Liver (tissue), 9 donors: ENCODE results near the gene CDH24. TPM values are rescaled to one million over a fixed set of nuclear protein-coding genes. Genes with fewer than 3 reads are reported as not detected.

Experiments used
- DNase-seq: peaks from one replicate; pipeline ENCODE4 v3.0.0-alpha.2; 2017; ENCODE audit warnings: low spot score
- H3K27ac ChIP-seq, 2 donors: one replicate each; pipeline ENCODE4 v1.7.0; 2013; ENCODE audit warnings: inconsistent platforms in 2 of 2, low read length in 2 of 2, control low read depth in 1 of 2, low read depth in 1 of 2, mild to moderate bottlenecking in 1 of 2
- H3K27me3 ChIP-seq, 4 donors: one replicate each; pipeline versions ENCODE4 v1.6.1 to v1.7.0; 2013; ENCODE audit warnings: low read length in 3 of 4, inconsistent platforms in 1 of 4, mild to moderate bottlenecking in 1 of 4, moderate library complexity in 1 of 4; ENCODE audit not compliant: control insufficient read depth in 4 of 4, insufficient read depth in 4 of 4
- H3K36me3 ChIP-seq, 4 donors: one replicate each; pipeline versions ENCODE4 v1.6.1 to v1.7.0; 2013; ENCODE audit warnings: low read length in 3 of 4, mild to moderate bottlenecking in 3 of 4, low read depth in 1 of 4, moderate library complexity in 1 of 4; ENCODE audit not compliant: control insufficient read depth in 4 of 4, insufficient read depth in 3 of 4
- H3K4me1 ChIP-seq, 4 donors: one replicate each; pipeline versions ENCODE4 v1.6.1 to v1.7.0; 2013; ENCODE audit warnings: low read length in 3 of 4, mild to moderate bottlenecking in 3 of 4, moderate library complexity in 1 of 4; ENCODE audit not compliant: control insufficient read depth in 4 of 4, insufficient read depth in 4 of 4
- H3K4me3 ChIP-seq, 3 donors: one replicate each; pipeline versions ENCODE4 v1.6.1 to v1.7.0; 2013; ENCODE audit warnings: low read length in 3 of 3, control low read depth in 1 of 3, low read depth in 1 of 3, mild to moderate bottlenecking in 1 of 3
- H3K9ac ChIP-seq, 2 donors: one replicate each; pipeline ENCODE4 v1.7.0; 2013; ENCODE audit warnings: low read length in 2 of 2, mild to moderate bottlenecking in 2 of 2, moderate library complexity in 2 of 2, control low read depth in 1 of 2, low read depth in 1 of 2
- H3K9me3 ChIP-seq, 4 donors: one replicate each; pipeline versions ENCODE4 v1.6.1 to v1.7.0; 2013; ENCODE audit warnings: low read length in 3 of 4; ENCODE audit not compliant: control insufficient read depth in 4 of 4
- ATF3 ChIP-seq: IDR thresholded peaks from 2 replicates; pipeline ENCODE4 v1.6.1; 2016; ENCODE audit warnings: antibody characterized with exemption
- CTCF ChIP-seq: fragments of 150-350 bp; IDR thresholded peaks from 2 replicates; pipeline ENCODE4 v1.5.1; 2017; ENCODE audit warnings: improper control_type of control experiment, low read depth, low read length; ENCODE audit not compliant: missing input control
- HNF4A ChIP-seq, 2 donors: conservative IDR thresholded peaks; 2 replicates each; pipeline ENCODE4 v1.6.1; 2016; ENCODE audit warnings: antibody characterized with exemption in 2 of 2, mild to moderate bottlenecking in 2 of 2
- HNF4G ChIP-seq: IDR thresholded peaks from 2 replicates; pipeline ENCODE4 v1.6.1; 2016; ENCODE audit warnings: antibody characterized with exemption
- JUND ChIP-seq, 2 donors: IDR thresholded peaks; 2 replicates each; pipeline ENCODE4 v1.6.1; 2016; ENCODE audit warnings: antibody characterized with exemption in 2 of 2
- NR2F2 ChIP-seq: IDR thresholded peaks from 2 replicates; pipeline ENCODE4 v1.6.1; 2016; ENCODE audit warnings: antibody characterized with exemption
- RAD21 ChIP-seq, 2 donors: IDR thresholded peaks; 2 replicates each; pipeline ENCODE4 v1.6.1; 2016; ENCODE audit warnings: antibody characterized with exemption in 2 of 2, mild to moderate bottlenecking in 2 of 2
- RXRA ChIP-seq, 2 donors: IDR thresholded peaks; 2 replicates each; pipeline ENCODE4 v1.6.1; 2017 to 2018; ENCODE audit warnings: antibody characterized with exemption in 2 of 2, mild to moderate bottlenecking in 1 of 2
- SP1 ChIP-seq: IDR thresholded peaks from 2 replicates; pipeline ENCODE4 v1.6.1; 2018; ENCODE audit warnings: antibody characterized with exemption, mild to moderate bottlenecking
- YY1 ChIP-seq: IDR thresholded peaks from 2 replicates; pipeline ENCODE4 v1.6.1; 2016; ENCODE audit warnings: antibody characterized with exemption, mild to moderate bottlenecking
- WGBS: extraction: QIAGEN DNeasy Blood & Tissue Kit; methylation state at CpG from one replicate; pipeline ENCODE4 v1.1.7; 2013; 5-methylcytosine and 5-hydroxymethylcytosine counted together
- polyA plus RNA-seq, 2 donors: library from polyadenylated mRNA; stranded (reverse) in 1 of 2; unstranded in 1 of 2; fragments of 200-250 nt in 1 of 2; fragments of >200 nt in 1 of 2; fragmentation: Nextera tagmentation in 1 of 2; extraction: Ambion mirVana in 1 of 2; gene quantifications; one replicate each; pipeline versions ENCODE4 v1.2.1 to v1.2.3, GENCODE V29; 2013 to 2015
- total RNA-seq, 2 donors: library from RNA; depleted of rRNA; stranded (reverse); fragments of >200 nt; gene quantifications; one replicate each; pipeline ENCODE4 v1.2.3, GENCODE V29; 2014
- TF ChIP-seq, protein P1 (sequence below): IDR thresholded peaks from 2 replicates; pipeline ENCODE4 v1.6.1; 2016; ENCODE audit warnings: antibody characterized with exemption
- TF ChIP-seq, protein P2 (sequence below): IDR thresholded peaks from 2 replicates; pipeline ENCODE4 v1.6.1; 2016; ENCODE audit warnings: antibody characterized with exemption
- donor health status: healthy.
- donor health status: healthy.
- donor health status: healthy.
- donor health status: healthy.
- donor health status: healthy.

CDH24 gene
- total and polyA plus RNA-seq, 4 donors: 0.23 to 0.50 (median 0.38) TPM; not detected in 1

GRCh38 chr14:23025151-23025814 is 32.0 kb downstream of the CDH24 start:
- Histone ChIP-seq H3K27ac (no peak overlapping the region), H3K27me3 (no peaks in the 10 kb centered on the region)
- 82% methylated on average over 4 of the region's 4 CpGs for WGBS

DNA sequence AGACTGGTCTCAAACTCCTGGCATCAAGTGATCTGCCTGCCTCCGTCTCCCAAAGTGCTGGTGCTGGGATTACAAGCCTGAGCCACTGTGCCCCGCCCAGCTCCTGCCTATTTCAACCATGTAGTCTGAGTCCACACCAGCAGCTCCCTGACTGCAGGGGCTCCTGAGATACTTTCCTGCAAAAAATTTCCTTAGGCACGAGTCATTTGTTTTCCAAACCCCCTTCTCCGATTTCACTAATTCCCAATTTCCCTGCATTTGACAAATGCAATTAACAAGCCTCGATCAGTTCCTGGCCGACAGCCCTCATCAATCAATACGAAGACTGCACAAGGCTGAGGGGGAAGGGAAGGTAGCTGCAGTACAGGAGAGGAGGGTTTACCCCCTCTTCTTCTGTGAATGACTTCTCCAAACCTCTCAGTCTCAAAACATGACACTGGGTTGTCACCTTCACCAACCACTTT is 32.7 kb downstream of the CDH24 start:
- H3K9ac ChIP-seq: no peak overlapping the region
- TF ChIP-seq, protein P1, sequence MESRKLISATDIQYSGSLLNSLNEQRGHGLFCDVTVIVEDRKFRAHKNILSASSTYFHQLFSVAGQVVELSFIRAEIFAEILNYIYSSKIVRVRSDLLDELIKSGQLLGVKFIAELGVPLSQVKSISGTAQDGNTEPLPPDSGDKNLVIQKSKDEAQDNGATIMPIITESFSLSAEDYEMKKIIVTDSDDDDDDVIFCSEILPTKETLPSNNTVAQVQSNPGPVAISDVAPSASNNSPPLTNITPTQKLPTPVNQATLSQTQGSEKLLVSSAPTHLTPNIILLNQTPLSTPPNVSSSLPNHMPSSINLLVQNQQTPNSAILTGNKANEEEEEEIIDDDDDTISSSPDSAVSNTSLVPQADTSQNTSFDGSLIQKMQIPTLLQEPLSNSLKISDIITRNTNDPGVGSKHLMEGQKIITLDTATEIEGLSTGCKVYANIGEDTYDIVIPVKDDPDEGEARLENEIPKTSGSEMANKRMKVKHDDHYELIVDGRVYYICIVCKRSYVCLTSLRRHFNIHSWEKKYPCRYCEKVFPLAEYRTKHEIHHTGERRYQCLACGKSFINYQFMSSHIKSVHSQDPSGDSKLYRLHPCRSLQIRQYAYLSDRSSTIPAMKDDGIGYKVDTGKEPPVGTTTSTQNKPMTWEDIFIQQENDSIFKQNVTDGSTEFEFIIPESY: no peak
- TF ChIP-seq RXRA (IDR thresholded peaks at IDR 0.05) (no peak), ATF3 (no peak), YY1 (no peak), JUND (IDR thresholded peaks at IDR 0.05) (no peak), CTCF (no peak), HNF4A (conservative IDR thresholded peaks at IDR 0.05) (no peak), NR2F2 (no peak)
- TF ChIP-seq, protein P2, sequence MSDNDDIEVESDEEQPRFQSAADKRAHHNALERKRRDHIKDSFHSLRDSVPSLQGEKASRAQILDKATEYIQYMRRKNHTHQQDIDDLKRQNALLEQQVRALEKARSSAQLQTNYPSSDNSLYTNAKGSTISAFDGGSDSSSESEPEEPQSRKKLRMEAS: no peak
- H3K4me3 ChIP-seq: no peak overlapping the region
- peaks cover 5 to 28% (median 12%) of the 10 kb centered on the region in 4 donors for H3K36me3 ChIP-seq
- WGBS: 68% methylated on average over 7 of the region's 7 CpGs
- H3K27me3 ChIP-seq: no peaks in the 10 kb centered on the region
- no peak overlapping the region for H3K27ac ChIP-seq
- DNase-seq: no peak
- no peaks in the 10 kb centered on the region for H3K9me3 ChIP-seq
- H3K4me1 ChIP-seq: peaks cover 0 to 2% (median 0%) of the 10 kb centered on the region in 4 donors

More at GRCh38 chr14:23025151-23025814, 32.0 kb downstream of the CDH24 start:
- H3K36me3 ChIP-seq: peaks cover 5 to 28% (median 12%) of the 10 kb centered on the region in 4 donors
- H3K4me3 ChIP-seq: no peak overlapping the region
- H3K9me3 ChIP-seq: no peaks in the 10 kb centered on the region
- peaks cover 0 to 2% (median 0%) of the 10 kb centered on the region in 4 donors for H3K4me1 ChIP-seq
- TF ChIP-seq NR2F2: no peak
- TF ChIP-seq YY1: no peak
- no peak for TF ChIP-seq HNF4G
- no peak for TF ChIP-seq ATF3
- no peak for TF ChIP-seq RAD21 (IDR thresholded peaks at IDR 0.05)
- TF ChIP-seq RXRA (IDR thresholded peaks at IDR 0.05): no peak
- H3K9ac ChIP-seq: no peak overlapping the region
- DNase-seq: no peak

DNA sequence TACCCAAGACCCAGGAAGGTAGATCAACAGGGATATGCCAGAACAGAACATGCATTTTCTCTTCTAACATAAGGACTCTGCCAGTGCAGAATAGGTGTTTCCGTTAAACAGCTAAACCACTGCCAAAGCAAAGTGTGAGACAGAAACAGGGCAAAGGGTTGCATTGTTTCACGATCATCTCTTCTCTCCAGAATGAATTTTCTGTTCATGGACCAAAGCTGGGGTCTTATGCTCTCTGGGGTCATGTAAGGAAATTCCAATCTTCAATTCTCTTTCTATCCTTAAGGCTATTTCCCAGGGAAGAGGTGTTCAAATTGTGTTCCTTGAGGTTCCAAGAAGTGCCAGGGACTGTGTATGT is 33.5 kb downstream of the CDH24 start:
- Histone ChIP-seq H3K27me3 (no peaks in the 10 kb centered on the region), H3K4me1 (peaks cover 0 to 2% (median 0%) of the 10 kb centered on the region in 4 donors), H3K9me3 (no peaks in the 10 kb centered on the region), H3K9ac (no peak overlapping the region), H3K27ac (no peak overlapping the region), H3K36me3 (peaks cover 3 to 23% (median 10%) of the 10 kb centered on the region in 4 donors), H3K4me3 (no peak overlapping the region)
- no peak for DNase-seq
- no peak for TF ChIP-seq JUND (IDR thresholded peaks at IDR 0.05)
- TF ChIP-seq SP1: no peak
- WGBS: 92% methylated on average over 2 of the region's 2 CpGs
